H1 (cell line): Measurements from ENCODE around the gene AIDA. TPM values are rescaled to one million over a fixed set of nuclear protein-coding genes. Genes with fewer than 3 reads are reported as not detected.

ENCODE experiments used
- CTCF ChIA-PET: fragments of 300-600 bp; sonication (Branson Sonifier 250); formaldehyde crosslinking; loops from one replicate; lab custom pipeline; 2021; ENCODE audit not compliant: partially characterized antibody; lab: Charles Lee
- POLR2A ChIA-PET: fragments of 300-600 bp; sonication (Branson Sonifier 250); formaldehyde crosslinking; loops from one replicate; lab custom pipeline; 2021; ENCODE audit warnings: inconsistent platforms; ENCODE audit not compliant: partially characterized antibody; lab: Charles Lee
- DNase-seq, 2 experiments: peaks; one replicate each; pipeline versions ENCODE4 v3.0.0 to v3.0.0-alpha.2; 2010 to 2022; ENCODE audit warnings: low spot score in 2 of 2, low read depth in 1 of 2, mixed read lengths in 1 of 2
- FAIRE-seq: peaks from 2 replicates; lab custom pipeline; 2011; peaks lifted over from hg19 to GRCh38; lab: Jason Lieb, UNC
- H2AFZ ChIP-seq: 2 replicates; pipeline ENCODE4 v1.8.1; 2012; ENCODE audit warnings: low read length, inconsistent platforms
- H2AK5ac ChIP-seq: 2 replicates; pipeline ENCODE4 v1.6.1; 2013; ENCODE audit warnings: low read depth, low read length
- H2BK120ac ChIP-seq: replicated peaks from 2 replicates; pipeline ENCODE3; 2013; ENCODE audit warnings: low read depth, low read length, inconsistent platforms
- H2BK12ac ChIP-seq: 2 replicates; pipeline ENCODE4 v1.6.1; 2013; ENCODE audit warnings: low read depth, low read length
- H2BK15ac ChIP-seq: 2 replicates; pipeline ENCODE4 v1.6.1; 2013; ENCODE audit warnings: low read length
- H2BK20ac ChIP-seq: 2 replicates; pipeline ENCODE4 v1.6.1; 2013; ENCODE audit warnings: low read length
- H2BK5ac ChIP-seq: 2 replicates; pipeline ENCODE4 v1.6.1; 2013; ENCODE audit warnings: low read depth, low read length
- H3K14ac ChIP-seq: 2 replicates; pipeline ENCODE4 v1.6.1; 2013; ENCODE audit warnings: inconsistent platforms; ENCODE audit not compliant: insufficient read length
- H3K18ac ChIP-seq: 2 replicates; pipeline ENCODE4 v1.6.1; 2013; ENCODE audit warnings: low read length; ENCODE audit errors: extremely low read depth
- H3K23ac ChIP-seq: 2 replicates; pipeline ENCODE4 v1.6.1; 2013; ENCODE audit warnings: inconsistent platforms; ENCODE audit not compliant: insufficient read length
- H3K23me2 ChIP-seq: 2 replicates; pipeline ENCODE4 v1.6.1; 2013; ENCODE audit warnings: low read depth, low read length
- H3K27ac ChIP-seq: 2 replicates; pipeline ENCODE4 v1.6.1; 2011; ENCODE audit warnings: low read depth, low read length, inconsistent platforms
- H3K27me3 ChIP-seq, 4 experiments: replicated peaks in 1 of 4; 1 replicate in 1 of 4; 2 replicates in 3 of 4; pipeline versions ENCODE4 v1.6.1 to v1.8.1; 2011 to 2013; ENCODE audit warnings: low read length in 3 of 4, mild to moderate bottlenecking in 3 of 4, inconsistent platforms in 2 of 4, mixed read lengths in 2 of 4, moderate library complexity in 1 of 4; ENCODE audit not compliant: control insufficient read depth in 3 of 4, insufficient read depth in 3 of 4; ENCODE audit errors: extremely low read depth in 1 of 4
- H3K36me3 ChIP-seq, 4 experiments: 2 replicates each; pipeline versions ENCODE4 v1.6.1 to v1.8.1; 2011 to 2013; ENCODE audit warnings: mild to moderate bottlenecking in 4 of 4, low read length in 3 of 4, moderate library complexity in 2 of 4, control low read depth in 1 of 4, inconsistent platforms in 1 of 4; ENCODE audit not compliant: insufficient read depth in 4 of 4, control insufficient read depth in 2 of 4
- H3K4ac ChIP-seq: replicated peaks from 2 replicates; pipeline ENCODE3; 2013; ENCODE audit warnings: low read length, low read depth, mixed read lengths, inconsistent platforms; ENCODE audit not compliant: insufficient read length
- H3K4me1 ChIP-seq, 4 experiments: replicated peaks in 1 of 4; 1 replicate in 1 of 4; 2 replicates in 3 of 4; pipeline versions ENCODE4 v1.6.1 to v1.8.1; 2011 to 2013; ENCODE audit warnings: low read length in 3 of 4, inconsistent platforms in 2 of 4, mixed read lengths in 1 of 4; ENCODE audit not compliant: insufficient read depth in 4 of 4, control insufficient read depth in 3 of 4
- H3K4me2 ChIP-seq, 2 experiments: 2 replicates each; pipeline versions ENCODE4 v1.6.1 to v1.8.1; 2011 to 2013; ENCODE audit warnings: low read depth in 2 of 2, low read length in 2 of 2, control low read depth in 1 of 2, inconsistent platforms in 1 of 2, mild to moderate bottlenecking in 1 of 2; ENCODE audit not compliant: insufficient read depth in 1 of 2
- H3K4me3 ChIP-seq, 4 experiments: fragments of 200-600, 300-600 bp in 1 of 4; sonication (generic), shearing (Covaris generic), sonication (Bioruptor Twin) in 1 of 4; 2 replicates each; pipeline versions ENCODE4 v1.5.1 to v1.8.1; 2011 to 2016; ENCODE audit warnings: low read length in 4 of 4, low read depth in 3 of 4, control low read depth in 2 of 4, inconsistent platforms in 2 of 4, mild to moderate bottlenecking in 2 of 4, mixed read lengths in 1 of 4, moderate library complexity in 1 of 4; ENCODE audit not compliant: insufficient read depth in 2 of 4; ENCODE audit errors: extremely low read depth in 1 of 4
- H3K56ac ChIP-seq: replicated peaks from 2 replicates; pipeline ENCODE3; 2013; ENCODE audit warnings: low read depth, mild to moderate bottlenecking, mixed read lengths, low read length, inconsistent platforms; ENCODE audit not compliant: insufficient read length
- H3K79me1 ChIP-seq: 2 replicates; pipeline ENCODE4 v1.6.1; 2013; ENCODE audit warnings: low read depth, low read length, control low read depth
- H3K79me2 ChIP-seq, 2 experiments: 2 replicates each; pipeline versions ENCODE4 v1.6.1 to v1.8.1; 2012 to 2013; ENCODE audit warnings: low read length in 2 of 2, mild to moderate bottlenecking in 2 of 2, inconsistent platforms in 1 of 2; ENCODE audit not compliant: insufficient read depth in 2 of 2, control insufficient read depth in 1 of 2
- H3K9ac ChIP-seq, 4 experiments: replicated peaks in 1 of 4; 1 replicate in 1 of 4; 2 replicates in 3 of 4; pipeline versions ENCODE4 v1.6.1 to v1.8.1; 2011 to 2013; ENCODE audit warnings: low read depth in 3 of 4, low read length in 3 of 4, control low read depth in 2 of 4, mild to moderate bottlenecking in 2 of 4, moderate library complexity in 2 of 4, inconsistent platforms in 1 of 4; ENCODE audit errors: extremely low read depth in 1 of 4
- H3K9me3 ChIP-seq, 2 experiments: 2 replicates each; pipeline versions ENCODE4 v1.6.1 to v1.8.1; 2012 to 2013; ENCODE audit warnings: mild to moderate bottlenecking in 2 of 2, moderate library complexity in 2 of 2, control low read depth in 1 of 2, inconsistent platforms in 1 of 2, low read depth in 1 of 2, low read length in 1 of 2, mixed read lengths in 1 of 2; ENCODE audit not compliant: insufficient read depth in 2 of 2
- H4K20me1 ChIP-seq, 2 experiments: replicated peaks in 1 of 2; 2 replicates each; pipeline versions ENCODE3 to v1.8.1; 2011 to 2013; ENCODE audit warnings: inconsistent platforms in 2 of 2, low read length in 2 of 2, mild to moderate bottlenecking in 1 of 2; ENCODE audit not compliant: insufficient read depth in 2 of 2, control insufficient read depth in 1 of 2
- H4K5ac ChIP-seq: 2 replicates; pipeline ENCODE4 v1.6.1; 2013; ENCODE audit warnings: low read length, low read depth, mixed read lengths, inconsistent platforms; ENCODE audit not compliant: insufficient read length
- H4K8ac ChIP-seq: 2 replicates; pipeline ENCODE4 v1.8.0; 2013; ENCODE audit warnings: mild to moderate bottlenecking, moderate library complexity, low read length, inconsistent platforms; ENCODE audit not compliant: insufficient read depth; ENCODE audit errors: extremely low read depth
- H4K91ac ChIP-seq: replicated peaks from 2 replicates; pipeline ENCODE3; 2013; ENCODE audit warnings: low read length, mixed read lengths, inconsistent platforms; ENCODE audit not compliant: insufficient read length
- CBX5 ChIP-seq: fragments of 300-800, 300-1000 bp; sonication (generic); IDR thresholded peaks from 2 replicates; pipeline ENCODE4 v1.7.1; 2016; ENCODE audit warnings: antibody characterized with exemption, low read length, low read depth
- CHD1 ChIP-seq: IDR thresholded peaks from 2 replicates; pipeline ENCODE4 v1.6.1; 2012; ENCODE audit warnings: low read depth, low read length, improper control_type of control experiment
- CHD2 ChIP-seq: IDR thresholded peaks from 2 replicates; pipeline ENCODE4 v1.6.1; 2012; ENCODE audit warnings: low read length, improper control_type of control experiment
- CREB1 ChIP-seq: IDR thresholded peaks from 2 replicates; pipeline ENCODE4 v1.6.1; 2012; ENCODE audit warnings: inconsistent platforms
- CTBP2 ChIP-seq: IDR thresholded peaks from 2 replicates; pipeline ENCODE4 v1.7.0; 2011; ENCODE audit warnings: borderline replicate concordance, mild to moderate bottlenecking, moderate library complexity, mixed read lengths, low read length; ENCODE audit not compliant: insufficient read depth, insufficient read length
- GTF2F1 ChIP-seq: IDR thresholded peaks from 2 replicates; pipeline ENCODE4 v1.6.1; 2012; ENCODE audit warnings: low read depth, low read length, improper control_type of control experiment, borderline replicate concordance
- JUND ChIP-seq: IDR thresholded peaks from 2 replicates; pipeline ENCODE4 v1.6.1; 2011; ENCODE audit warnings: mild to moderate bottlenecking, improper control_type of control experiment, low read length
- KDM5A ChIP-seq: fragments of 200-600 bp; IDR thresholded peaks from 2 replicates; pipeline ENCODE4 v1.7.1; 2012; ENCODE audit warnings: mild to moderate bottlenecking, low read length, inconsistent platforms, mixed read lengths
- MAFK ChIP-seq: IDR thresholded peaks from 2 replicates; pipeline ENCODE4 v1.6.1; 2012; ENCODE audit warnings: low read depth, mild to moderate bottlenecking, improper control_type of control experiment, low read length
- SAP30 ChIP-seq: fragments of 300-600 bp; sonication (generic); IDR thresholded peaks from 2 replicates; pipeline ENCODE4 v1.7.1; 2012; ENCODE audit warnings: low read length, moderate library complexity, mild to moderate bottlenecking, inconsistent platforms; ENCODE audit not compliant: insufficient read depth, insufficient replicate concordance
- SIRT6 ChIP-seq: IDR thresholded peaks from one replicate; pipeline ENCODE4 v1.7.1; 2012; ENCODE audit warnings: low read length, inconsistent platforms
- SIX5 ChIP-seq: IDR thresholded peaks from 2 replicates; pipeline ENCODE4 v1.6.1; 2011; ENCODE audit warnings: mild to moderate bottlenecking, low read depth, low read length
- TAF1 ChIP-seq: IDR thresholded peaks from 2 replicates; pipeline ENCODE4 v1.6.1; 2011; ENCODE audit warnings: mild to moderate bottlenecking, low read depth, low read length
- TAF7 ChIP-seq: optimal IDR thresholded peaks from 2 replicates; pipeline ENCODE3; 2011; ENCODE audit warnings: low read depth, mild to moderate bottlenecking, inconsistent platforms, low read length, moderate library complexity, borderline replicate concordance
- TBP ChIP-seq: IDR thresholded peaks from 2 replicates; pipeline ENCODE4 v1.6.1; 2011; ENCODE audit warnings: low read depth, low read length, improper control_type of control experiment
- TCF12 ChIP-seq: IDR thresholded peaks from 2 replicates; pipeline ENCODE4 v1.6.1; 2011; ENCODE audit warnings: low read depth, mild to moderate bottlenecking, low read length
- WGBS, 2 experiments: shearing (Covaris generic) in 1 of 2; methylation state at CpG; one replicate each; pipeline versions ENCODE4 v1.1.6 to v1.1.7; 2013 to 2015; ENCODE audit warnings: low lambda C conversion rate in 2 of 2, mixed read lengths in 2 of 2, inconsistent platforms in 1 of 2, low coverage in 1 of 2, missing lambda C conversion rate in 1 of 2; ENCODE audit not compliant: insufficient replicate concordance in 2 of 2, insufficient coverage in 1 of 2, insufficient read length in 1 of 2; ENCODE audit errors: extremely low coverage in 1 of 2, missing lambda C conversion rate in 1 of 2; 5-methylcytosine and 5-hydroxymethylcytosine counted together
- polyA plus RNA-seq, 7 experiments: library from polyadenylated mRNA; depleted of rRNA in 3 of 7; stranded (reverse) in 5 of 7; unstranded in 2 of 7; fragments of >200 nt in 5 of 7; fragments of 200-250 nt in 2 of 7; gene quantifications; 1 replicate in 5 of 7; 2 replicates in 1 of 7; 4 replicates in 1 of 7; pipeline versions ENCODE4 v1.2.1 to v1.2.3, GENCODE V29; 2011 to 2013; ENCODE audit warnings: missing spikeins in 2 of 7, mixed read lengths in 2 of 7
- total RNA-seq: library from RNA; stranded (reverse); fragmentation: NEBNext Ultra II Directional; extraction: Animal tissue kit (Norgen Biotek cat#: 25700); gene quantifications from 2 replicates; pipeline ENCODE4 v1.2.1, GENCODE V29; 2021

Gene AIDA
- total and polyA plus RNA-seq, 2 of the 8 experiments (the other 6 are each of a cell fraction or from before 2014, with no cell fraction given), result 52.5 to 103 TPM

GRCh38 chr1:222696741-222697140 is 15.6 kb downstream of the AIDA start:
- H4K8ac ChIP-seq, result no peak overlapping the region
- no peak for FAIRE-seq
- no peak overlapping the region for H2BK120ac ChIP-seq
- no peaks in the 10 kb centered on the region for H3K27me3 ChIP-seq
- no peak overlapping the region for H2BK20ac ChIP-seq
- H3K14ac ChIP-seq, result no peak overlapping the region
- H3K9ac ChIP-seq, result no peak overlapping the region
- H3K4me2 ChIP-seq, result no peak overlapping the region
- no peaks in the 10 kb centered on the region; a peak in 1 of 4 replicates for H3K9me3 ChIP-seq
- H3K4me3 ChIP-seq, result no peak overlapping the region
- ChIA-PET CTCF (interaction anchor here (1.1 kb wide), 1 partner anchor 57 kb away, joined by 3 read pairs; no protein-coding TSS in a partner anchor), POLR2A (no interaction called here)
- no peaks in the 10 kb centered on the region for H3K4me1 ChIP-seq
- H2BK5ac ChIP-seq, result no peak overlapping the region
- no peaks in the 10 kb centered on the region for H4K20me1 ChIP-seq
- H3K18ac ChIP-seq, result no peak overlapping the region
- H3K4ac ChIP-seq, result no peak overlapping the region
- no peak overlapping the region for H3K56ac ChIP-seq
- H4K5ac ChIP-seq, result no peak overlapping the region
- no peak for DNase-seq
- no peak overlapping the region for H4K91ac ChIP-seq
- peaks cover 0 to 12% (median 5%) of the 10 kb centered on the region in 4 experiments; a peak in 3 of 8 replicates for H3K36me3 ChIP-seq
- H3K23me2 ChIP-seq, result no peaks in the 10 kb centered on the region
- no peaks in the 10 kb centered on the region for H3K79me1 ChIP-seq
- 96% methylated on average over 8 of the region's 8 CpGs; no CpG with 5 or more reads in 1 of the 2 experiments for WGBS, 2 experiments
- H2BK12ac ChIP-seq, result no peak overlapping the region
- no peak overlapping the region for H3K23ac ChIP-seq
- no peak overlapping the region for H3K27ac ChIP-seq
- no peak overlapping the region for H2AK5ac ChIP-seq
- H2AFZ ChIP-seq, result no peak overlapping the region
- H2BK15ac ChIP-seq, result no peak overlapping the region
- H3K79me2 ChIP-seq, result peaks cover 0 to 4% of the 10 kb centered on the region in 2 experiments; a peak in 1 of 4 replicates
- TF ChIP-seq CTBP2 (no peak), SAP30 (no peak), TAF7 (no peak), TAF1 (no peak), KDM5A (no peak), CBX5 (no peak), TCF12 (no peak), CREB1 (no peak), GTF2F1 (no peak), CHD1 (no peak), JUND (no peak), SIX5 (no peak), CHD2 (no peak), TBP (no peak), SIRT6 (no peak), MAFK (no peak)
